LHCN-M2 (cell line): ENCODE data around the gene MPP1. TPM values are rescaled to one million over a fixed set of nuclear protein-coding genes. Genes with fewer than 3 reads are reported as not detected.
"Not testable (repeated sequence)": the region's sequence is repeated elsewhere in the genome, so short reads cannot be mapped to it uniquely, and the experiment has no call there.

Experiments
- DNase-seq: peaks from one replicate; pipeline ENCODE4 v3.0.0-alpha.2; 2012; ENCODE audit warnings: low read depth
- polyA plus RNA-seq: library from polyadenylated mRNA; unstranded; fragments of >200 nt; gene quantifications from one replicate; pipeline ENCODE4 v1.2.1, GENCODE V29; 2012; ENCODE audit warnings: missing spikeins
- total RNA-seq: library from RNA; depleted of rRNA; stranded (reverse); fragments of >200 nt; gene quantifications from 2 replicates; pipeline ENCODE4 v1.2.3, GENCODE V29; 2014; rRNA removed

The MPP1 gene
- 23.2 and 27.2 TPM in 2 replicates for total RNA-seq
- polyA plus RNA-seq = 21.3 TPM

DNA sequence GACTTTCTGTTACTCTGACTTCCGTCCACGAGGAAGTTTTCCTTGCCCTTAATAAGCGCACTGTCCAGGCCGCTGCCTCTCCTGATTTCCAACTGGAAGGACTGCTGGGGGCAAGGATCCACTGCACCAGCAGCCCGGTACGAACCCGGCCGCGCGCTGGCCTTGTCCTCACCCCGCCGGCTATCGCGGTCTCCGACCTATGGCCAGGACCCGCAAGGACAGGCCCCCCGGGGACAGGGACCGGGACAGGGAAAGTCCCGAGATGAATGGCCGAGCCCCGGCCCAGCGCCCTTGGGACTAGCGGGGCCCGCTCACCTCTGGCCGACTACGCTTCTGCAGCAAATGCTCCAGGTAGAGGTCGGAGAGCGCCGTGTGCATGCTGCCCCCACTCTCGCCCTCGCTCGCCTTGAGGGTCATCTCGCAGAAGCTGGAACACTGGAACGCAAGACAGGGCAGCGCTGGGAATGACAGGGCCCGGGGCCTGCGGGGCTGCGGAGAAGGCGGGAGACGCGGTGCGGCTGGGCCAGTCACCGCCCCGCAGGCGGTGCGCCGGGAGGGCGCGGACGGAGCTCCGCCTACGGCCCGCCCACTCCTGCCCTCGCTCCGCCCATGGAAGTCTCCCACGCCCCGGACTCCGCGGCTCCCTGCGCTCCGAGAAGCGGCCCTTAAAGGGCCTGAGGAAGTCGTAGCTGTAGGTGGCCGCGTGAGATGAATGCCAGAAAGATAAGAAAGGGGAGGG is at the start of gene MPP1:
Gene MPP1 (minus strand): TSS at position 529 of the 739 bp plus-strand sequence. CDS start 112 bp downstream, at position 417.
- DNase-seq = peak; percentile 55

DNA sequence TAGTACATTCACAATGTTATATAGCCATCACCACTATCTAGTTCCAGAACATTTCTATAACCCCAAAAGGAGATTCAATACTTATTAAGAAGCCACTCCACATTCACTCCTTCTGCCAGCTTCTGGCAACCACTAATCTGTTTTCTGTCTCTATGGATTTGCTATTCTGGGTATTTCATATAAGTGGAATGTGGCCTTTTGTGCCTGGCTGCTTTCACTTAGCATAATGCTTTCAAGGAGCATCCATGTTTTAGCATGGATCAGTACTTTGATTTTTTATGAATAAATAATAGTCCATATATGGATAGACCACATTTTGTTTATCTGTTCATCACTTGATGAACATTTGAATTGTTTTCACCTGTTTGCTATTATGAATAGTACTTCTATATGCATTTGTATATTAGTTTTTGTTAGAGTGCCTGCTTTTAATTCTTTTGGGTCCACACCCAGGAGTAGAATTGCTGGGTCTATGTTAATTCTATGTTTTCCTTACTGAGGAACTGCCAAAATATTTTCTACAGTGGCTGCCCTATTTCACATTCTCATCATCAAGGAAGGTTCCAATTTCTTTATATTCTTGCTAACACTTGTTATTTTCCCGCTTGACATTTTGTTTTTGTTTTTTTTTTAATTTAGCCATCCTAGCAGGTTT is 45.8 kb upstream of the MPP1 start:
- DNase-seq = no peak

DNA sequence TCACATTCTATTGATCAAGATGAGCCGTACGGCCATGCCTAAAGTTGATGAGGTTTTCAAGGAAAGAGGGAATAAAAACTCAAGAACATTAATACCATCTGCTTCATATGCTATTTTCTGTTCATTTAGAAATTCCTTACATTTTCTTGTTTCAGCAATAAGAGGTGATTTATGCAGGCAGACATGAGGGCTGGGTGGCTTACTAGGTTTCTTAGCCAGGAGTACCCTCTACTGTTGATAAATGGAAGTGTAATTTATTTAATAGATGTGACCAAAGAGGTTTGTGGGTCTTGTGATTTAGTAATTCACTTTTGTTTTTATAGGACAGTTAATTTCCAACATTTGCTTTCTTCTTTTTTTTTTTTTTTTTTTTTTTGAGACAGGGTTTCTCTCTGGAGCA is 35.6 kb upstream of the MPP1 start:
- peak; percentile 38 for DNase-seq

DNA sequence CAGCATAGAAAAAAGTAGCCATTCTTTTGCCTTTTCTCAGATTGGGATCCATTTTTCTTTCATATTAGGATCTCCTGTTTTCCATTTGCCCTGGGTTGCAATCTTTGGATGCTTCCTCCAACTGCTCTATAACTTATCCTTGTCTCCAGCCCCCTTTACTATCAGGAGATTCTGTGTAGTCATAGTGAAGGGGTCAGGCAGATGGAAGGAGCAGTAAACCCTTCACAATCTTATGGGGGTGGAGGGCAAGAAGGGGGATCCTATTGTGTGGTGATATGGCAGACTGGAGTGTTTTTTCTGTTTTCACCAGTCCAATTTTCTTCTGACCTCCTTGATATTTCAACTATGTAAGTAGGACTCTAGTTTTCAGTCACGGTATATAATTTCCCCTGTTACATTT is 30.9 kb upstream of the MPP1 start:
- DNase-seq = no peak

DNA sequence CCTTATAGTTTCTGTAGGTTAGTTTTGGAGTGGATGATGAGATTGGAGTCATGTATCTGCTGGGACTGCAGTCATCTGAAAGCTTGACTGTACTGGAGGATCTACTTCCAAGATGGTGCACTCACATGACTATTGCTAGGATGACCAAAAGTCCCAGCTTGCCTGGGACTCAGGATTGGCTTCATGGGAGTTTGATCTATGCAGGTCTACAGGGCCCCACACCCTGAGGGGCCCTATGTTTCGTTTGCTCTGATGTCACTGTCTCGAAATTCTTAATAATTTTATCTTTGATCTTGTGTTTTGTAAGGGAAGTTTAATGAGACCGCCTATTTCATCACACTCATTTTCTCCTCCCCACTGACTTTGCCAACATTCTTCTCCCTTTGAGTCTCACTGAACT is 29.3 kb upstream of the MPP1 start, which contains the start of gene SMIM9:
Gene SMIM9 (minus strand): TSS at position 101 of the 400 bp plus-strand sequence. CDS start 3,806 bp downstream, outside the sequence.
- no peak for DNase-seq

DNA sequence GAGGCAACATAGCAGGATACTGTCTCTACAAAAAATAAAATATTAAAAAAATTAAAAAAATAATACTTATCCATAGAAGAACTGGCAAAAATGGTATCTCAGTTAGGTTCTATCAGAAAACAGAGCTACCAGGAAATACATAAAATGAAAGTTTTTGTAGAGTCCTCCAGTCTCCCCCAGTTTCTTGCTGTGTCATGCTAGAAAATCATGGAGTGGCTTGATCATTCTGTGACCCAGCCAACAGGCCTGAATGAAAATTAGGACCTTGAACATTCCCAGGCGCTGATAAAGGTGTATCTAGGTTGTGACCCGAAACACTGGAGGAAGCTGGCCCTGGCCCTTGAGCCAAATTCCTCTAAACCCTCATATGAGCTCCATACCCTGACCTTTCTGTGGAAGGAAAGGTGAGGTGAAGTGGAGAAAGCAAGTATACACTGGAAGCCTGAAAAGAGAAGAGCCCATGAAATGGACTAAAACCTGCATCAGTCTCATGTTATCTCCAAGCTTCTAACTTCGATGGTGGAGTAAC is 28.5 kb upstream of the MPP1 start:
- no peak for DNase-seq

DNA sequence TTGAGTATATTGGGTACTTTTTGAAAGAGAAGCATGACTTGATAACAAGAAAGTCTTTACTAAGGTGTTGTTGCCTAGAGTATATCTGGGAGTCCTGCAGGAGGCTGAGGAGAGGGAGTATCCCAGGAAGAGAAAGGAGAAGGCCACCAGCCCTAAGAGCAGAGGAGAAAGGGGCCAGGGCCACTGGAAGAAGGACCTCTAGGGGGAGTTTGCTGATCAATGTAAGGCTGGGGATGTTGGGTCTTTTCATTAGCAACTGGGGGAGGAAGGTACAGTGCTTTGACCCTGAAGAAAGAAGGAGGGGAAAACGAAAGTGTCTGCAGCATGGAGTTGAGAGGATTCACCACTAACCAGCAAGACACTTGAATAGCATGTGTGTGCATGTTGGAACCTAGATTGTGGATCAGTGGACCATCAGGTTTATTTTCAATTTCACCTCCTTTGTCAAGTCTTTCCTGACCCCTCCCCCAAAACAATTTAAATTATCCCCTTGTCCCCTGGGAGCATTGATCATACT is 24.7 kb upstream of the MPP1 start:
- DNase-seq = no peak

DNA sequence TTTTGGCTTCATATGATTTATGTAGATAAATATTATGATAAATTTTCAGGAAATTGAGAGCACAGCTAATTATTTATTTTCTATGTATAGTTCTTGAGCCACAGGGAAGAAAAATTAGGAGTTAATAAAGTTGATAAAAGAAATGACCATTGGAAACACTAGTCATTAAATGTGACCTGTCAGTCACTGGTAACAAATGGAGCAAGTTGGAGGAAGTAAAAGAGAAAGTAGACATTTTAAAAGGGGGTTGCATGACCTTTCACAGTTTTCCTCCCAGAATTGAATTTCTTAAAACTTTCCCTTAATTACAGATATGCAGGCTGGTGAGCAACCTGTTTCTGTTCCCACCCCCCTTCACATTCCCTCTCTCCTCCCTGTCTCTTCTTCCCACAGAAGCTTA is 23.8 kb upstream of the MPP1 start:
- no peak for DNase-seq

DNA sequence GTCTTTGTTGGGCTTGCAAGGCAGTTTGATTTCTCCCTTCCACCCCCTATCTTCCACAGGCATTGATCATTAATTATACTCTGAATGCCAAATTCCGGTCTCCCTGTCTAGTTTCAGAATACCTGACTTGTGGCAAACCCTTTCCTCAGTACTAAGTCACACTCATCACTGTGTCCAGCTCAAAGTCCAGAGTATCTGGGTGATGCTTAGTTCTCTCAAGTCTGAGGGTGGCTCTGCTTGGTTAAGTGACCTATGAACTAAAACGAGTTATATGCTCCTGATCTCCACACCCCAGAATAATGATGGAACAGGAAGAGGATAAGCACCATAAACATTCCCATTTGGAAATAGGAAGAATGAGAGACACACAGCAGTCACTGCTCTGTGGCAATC is 22.7 kb upstream of the MPP1 start:
- no peak for DNase-seq

DNA sequence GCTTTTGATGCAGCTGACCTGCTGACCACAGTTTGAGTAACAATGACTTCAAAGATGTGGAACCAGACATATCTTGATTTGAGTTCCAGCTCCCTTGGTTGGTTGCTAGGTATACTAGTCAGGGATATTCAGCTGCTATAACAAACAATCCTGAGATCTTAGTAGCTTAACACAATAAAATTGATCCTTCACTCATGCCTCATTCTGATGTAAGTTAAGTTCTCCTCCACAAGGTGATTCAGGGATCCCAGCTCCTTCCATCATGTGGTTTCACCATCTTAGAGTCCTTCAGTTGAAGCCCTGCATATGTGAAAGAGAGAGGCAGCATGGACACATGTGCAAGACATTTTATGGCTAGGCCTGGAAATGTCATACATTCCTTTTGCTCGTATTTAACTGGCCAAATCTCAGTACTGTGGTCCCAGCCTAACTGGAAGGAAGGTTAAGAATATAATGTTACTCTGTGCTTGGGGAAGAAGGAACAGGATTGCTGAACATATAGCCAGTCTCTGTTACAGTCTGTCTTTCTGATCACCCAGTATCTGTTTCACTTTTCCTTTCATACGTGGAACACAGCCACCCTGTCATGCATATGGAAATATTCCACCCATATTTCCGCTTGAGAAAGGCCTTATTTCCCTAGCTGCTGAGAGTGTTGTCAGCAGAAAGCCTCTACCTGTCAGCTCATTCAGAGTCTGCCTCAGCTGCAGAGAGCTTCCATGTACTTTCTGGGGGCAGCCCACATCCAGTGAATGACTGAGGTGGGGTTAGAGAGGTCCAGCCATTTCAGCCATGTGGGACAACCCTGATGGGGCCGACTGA is 22.1 kb upstream of the MPP1 start:
- DNase-seq = no peak

DNA sequence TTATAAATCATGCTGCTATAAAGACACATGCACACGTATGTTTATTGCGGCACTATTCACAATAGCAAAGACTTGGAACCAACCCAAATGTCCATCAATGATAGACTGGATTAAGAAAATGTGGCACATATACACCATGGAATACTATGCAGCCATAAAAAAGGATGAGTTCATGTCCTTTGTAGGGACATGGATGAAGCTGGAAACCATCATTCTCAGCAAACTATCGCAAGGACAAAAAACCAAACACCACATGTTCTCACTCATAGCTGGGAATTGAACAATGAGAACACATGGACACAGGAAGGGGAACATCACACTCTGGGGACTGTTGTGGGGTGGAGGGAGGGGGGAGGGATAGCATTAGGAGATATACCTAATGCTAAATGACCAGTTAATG is 20.3 kb upstream of the MPP1 start:
- not testable (repeated sequence) for DNase-seq

DNA sequence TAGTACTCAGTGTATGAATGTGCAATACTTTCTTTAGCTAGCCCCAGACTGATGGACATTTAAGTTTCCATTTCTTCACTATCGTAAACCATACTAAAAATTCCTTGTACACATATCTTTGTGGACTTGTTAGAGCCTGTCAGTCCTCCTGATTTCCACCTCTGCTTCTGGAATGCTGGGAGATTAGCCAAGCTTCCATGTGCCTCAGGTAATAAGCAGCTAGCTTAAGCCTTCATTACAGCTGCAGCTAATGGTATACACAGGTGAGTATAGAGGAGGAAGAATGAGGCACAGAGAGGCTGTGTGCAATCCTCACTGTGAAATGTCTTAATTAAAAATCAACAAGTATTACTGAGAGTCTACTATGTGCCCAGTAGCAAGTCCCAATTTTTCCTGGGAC is 19.4 kb upstream of the MPP1 start:
- no peak for DNase-seq

DNA sequence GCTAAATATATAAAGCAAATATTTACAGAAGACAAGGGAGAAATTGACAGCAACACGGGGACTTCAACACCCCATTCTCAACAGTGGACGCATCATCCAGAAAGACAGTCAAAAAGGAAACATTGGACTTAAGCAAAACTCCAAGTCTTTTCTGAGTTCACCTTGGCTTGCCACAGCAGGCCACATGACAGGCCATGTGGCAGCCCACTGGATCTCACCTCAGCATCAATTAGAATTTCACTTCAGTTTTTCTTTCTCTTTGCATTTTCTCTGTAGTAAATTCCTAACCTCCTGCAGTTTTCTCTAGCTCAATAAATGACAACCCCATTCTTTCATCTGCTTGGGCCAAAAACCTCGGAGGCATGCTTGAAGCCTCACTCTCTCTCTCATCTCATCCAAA is 16.7 kb upstream of the MPP1 start:
- no peak for DNase-seq

DNA sequence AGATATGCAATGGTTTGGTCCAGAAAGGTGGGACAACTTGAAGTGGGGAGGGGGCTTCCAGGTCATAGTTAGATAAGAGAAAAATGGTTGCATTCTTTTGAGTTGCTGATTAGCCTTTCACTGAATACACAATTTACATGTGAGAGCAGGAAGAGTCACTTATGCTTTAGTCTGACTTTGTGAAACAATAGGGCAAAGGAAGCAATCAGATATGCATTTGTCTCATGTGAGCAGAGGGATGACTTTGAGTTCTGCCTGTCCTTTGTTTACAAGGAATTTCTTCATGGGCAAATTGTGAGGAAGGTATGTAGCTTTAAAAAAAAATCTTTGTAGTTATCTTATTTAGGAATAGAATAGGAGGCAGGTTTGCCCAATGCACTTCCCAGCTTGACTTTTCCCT is 16.2 kb upstream of the MPP1 start:
- no peak for DNase-seq

DNA sequence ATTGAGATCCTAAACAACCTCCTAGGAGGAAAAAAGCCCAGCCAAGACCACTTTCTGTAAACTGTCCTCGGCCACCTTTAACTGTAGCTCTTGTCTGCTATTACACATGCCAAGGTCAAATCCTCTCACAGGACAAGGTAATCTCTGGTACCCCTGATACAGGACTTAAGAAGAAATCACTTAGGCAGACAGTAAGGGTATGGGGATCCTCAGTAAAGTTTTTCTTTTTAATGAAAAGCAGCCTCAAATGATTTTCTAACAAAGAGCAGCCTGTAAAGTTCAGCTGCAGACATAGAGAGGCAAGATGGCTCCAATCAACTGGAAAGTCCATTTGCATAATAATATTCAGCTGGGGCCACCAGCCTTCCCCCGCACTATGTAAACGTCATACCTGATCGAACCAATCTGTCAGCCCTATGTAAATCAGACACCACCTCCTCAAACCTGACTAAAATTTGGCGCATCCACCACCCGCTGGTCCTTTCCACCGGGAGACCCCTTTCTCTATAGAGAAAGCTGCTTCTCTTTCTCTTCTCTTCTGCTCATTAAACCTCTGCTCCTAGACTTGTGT is 14.6 kb upstream of the MPP1 start:
- DNase-seq = no peak

DNA sequence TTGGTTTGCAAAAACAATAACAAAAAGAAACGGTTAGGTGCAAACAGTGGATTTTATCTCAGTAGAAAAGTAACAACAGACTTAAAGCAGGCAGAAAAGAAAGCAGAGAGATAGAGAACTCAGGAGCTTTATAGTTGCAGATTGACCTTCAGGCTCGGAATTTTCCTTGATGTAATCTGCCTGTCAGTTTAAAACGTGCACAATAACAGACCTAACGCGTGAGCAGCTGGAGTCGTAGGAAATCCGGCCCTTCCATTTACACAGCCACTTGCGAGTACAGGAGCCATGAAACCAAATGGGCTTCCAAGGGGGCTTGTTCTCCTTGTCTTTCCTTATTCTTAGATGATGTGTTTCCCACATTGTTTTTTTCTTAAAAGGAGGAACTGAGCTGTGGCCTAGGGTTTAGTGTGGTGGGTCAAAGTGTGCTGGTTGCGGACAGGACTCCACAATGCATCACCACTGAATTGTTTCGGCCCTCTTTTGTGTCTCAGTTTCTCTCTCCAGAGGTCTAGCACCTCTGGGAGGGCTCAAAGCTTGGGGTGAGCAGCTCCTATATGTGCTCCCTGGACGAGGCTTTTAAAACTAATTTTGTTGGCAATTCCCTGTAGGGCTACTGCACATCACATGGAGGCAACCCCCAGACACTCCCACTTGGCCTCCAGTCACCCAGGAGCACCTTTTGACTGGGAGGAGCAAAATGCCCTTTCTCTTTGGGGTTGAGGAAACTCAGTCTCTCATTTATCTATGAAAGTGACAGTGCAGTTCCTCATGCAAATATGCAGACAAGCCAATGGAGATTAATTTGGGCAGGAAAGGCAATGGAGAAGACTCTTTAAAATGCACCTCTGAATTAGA is 13.9 kb upstream of the MPP1 start:
- no peak for DNase-seq

DNA sequence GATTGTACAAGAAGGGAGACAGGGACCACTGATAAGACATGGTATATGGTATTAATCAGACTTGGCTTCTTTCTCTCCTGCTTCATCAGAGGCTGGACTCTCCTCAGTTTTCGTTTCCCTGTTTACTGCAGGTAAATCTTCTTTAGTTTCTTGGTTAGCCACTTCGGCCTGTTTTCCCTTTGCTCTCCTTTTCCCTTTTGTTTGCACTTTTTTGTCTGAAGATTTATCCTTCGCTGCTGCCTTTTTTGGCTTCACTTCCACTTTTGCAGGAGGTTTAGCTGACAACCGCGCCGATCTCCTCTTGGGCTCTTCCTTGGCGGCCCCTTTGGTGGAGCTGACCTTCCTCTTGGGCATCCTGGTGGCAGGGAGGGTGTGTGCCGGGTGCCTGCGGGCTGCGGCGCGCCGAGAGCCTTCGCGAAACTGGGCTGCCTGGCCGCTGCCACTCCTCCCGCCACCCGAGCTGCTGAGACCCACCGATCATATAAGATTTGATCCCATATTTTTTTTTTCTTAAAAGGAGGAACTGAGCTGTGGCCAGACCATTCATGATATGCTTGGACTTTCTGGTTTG is 11.8 kb upstream of the MPP1 start:
- not testable (repeated sequence) for DNase-seq

DNA sequence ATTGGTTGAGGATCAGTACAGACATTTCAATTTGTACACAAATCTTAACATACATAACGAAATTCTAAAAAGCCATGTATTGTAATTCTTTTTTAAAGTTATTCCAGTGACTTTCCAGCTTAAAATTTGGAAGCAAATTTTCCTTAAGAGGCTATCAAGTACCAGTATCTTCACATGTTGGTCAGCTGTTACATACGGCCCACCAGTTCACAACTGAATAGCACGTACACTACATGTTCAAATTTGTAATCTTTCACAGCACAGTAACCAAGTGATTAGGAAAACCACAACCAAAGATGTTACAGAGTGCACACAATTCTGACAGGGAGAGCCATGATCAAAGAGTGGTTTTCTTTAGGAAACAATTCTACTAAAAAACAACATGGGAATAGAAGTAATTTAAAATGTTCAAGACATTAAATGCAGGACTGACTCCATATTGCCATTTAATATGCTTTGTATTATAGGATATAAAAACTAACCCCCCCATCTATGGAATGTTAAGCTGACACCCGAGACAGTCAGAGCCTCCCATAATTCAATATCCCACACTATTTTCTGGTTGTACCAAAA is 11.1 kb upstream of the MPP1 start:
- not testable (repeated sequence) for DNase-seq

DNA sequence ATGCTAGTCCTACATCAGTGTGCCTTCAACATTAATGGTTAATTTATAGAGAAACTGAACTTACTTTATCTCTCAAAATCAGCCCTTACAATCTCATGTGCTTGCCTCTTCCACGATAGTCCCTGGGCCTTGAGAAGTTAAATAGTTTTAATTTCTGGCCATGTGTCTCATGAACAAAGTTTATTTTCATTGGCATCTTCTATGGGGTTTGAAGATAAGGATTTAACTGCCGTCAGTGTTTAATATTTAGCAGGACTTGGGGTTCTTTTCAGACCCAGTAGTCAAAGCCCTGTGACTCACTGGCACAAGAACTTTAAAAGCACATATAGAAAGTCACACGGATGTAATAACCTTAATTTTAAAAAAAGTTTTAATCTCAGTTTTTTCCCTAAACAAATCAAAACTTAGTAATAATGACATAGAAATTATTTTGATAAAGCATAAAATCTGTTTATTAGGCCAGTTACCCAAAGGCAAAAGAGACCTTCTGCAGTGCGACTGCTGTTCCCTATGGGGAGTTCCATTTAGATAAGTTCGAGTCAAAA is 10.1 kb upstream of the MPP1 start:
- DNase-seq = no peak
